ENCODE measurements around the gene PRKACA.

PRKACA gene

GRCh38 chr19:14042659-14043608 is 74.6 kb downstream of the PRKACA start:
- DNase-seq, result peak; percentile 82
